Measurements from ENCODE around the gene BICC1. TPM values are rescaled to one million over a fixed set of nuclear protein-coding genes. Genes with fewer than 3 reads are reported as not detected.

BICC1 gene
- total RNA-seq, 6 donors from 2014 or later = 3.1 to 10.5 (median 3.9) TPM

- 75 to 79% methylated on average over 2 of the region's 2 CpGs for WGBS, 2 donors
- TF ChIP-seq POLR2A (IDR thresholded peaks at IDR 0.05) = no peak
- TF ChIP-seq EP300 (IDR thresholded peaks at IDR 0.05) = no peak
- TF ChIP-seq CTCF (IDR thresholded peaks at IDR 0.05) = no peak
- TF ChIP-seq POLR2AphosphoS5 (IDR thresholded peaks at IDR 0.05) = no peak
- no peaks in the 10 kb centered on the region for H3K4me1 ChIP-seq
Observed at GRCh38 chr10:58810751-58811150, 298.1 kb downstream of the BICC1 start.

GRCh38 chr10:58813573-58813972, 300.9 kb downstream of the BICC1 start:
- Histone ChIP-seq H3K9me3 (no peaks in the 10 kb centered on the region), H3K4me3 (no peak overlapping the region), H3K27ac (no peak overlapping the region), H3K27me3 (no peaks in the 10 kb centered on the region), H3K4me1 (peaks cover 0 to 6% (median 2%) of the 10 kb centered on the region in 4 donors), H3K36me3 (no peaks in the 10 kb centered on the region)
- DNase-seq (no peak), ATAC-seq (ENCODE audit: low FRiP score in 2 of 2) (no peak)
- 60 to 61% methylated on average over 8 of the region's 8 CpGs for WGBS, 2 donors
- TF ChIP-seq POLR2AphosphoS5 (IDR thresholded peaks at IDR 0.05) = no peak

More at GRCh38 chr10:58810751-58811150, 298.1 kb downstream of the BICC1 start:
- no peak overlapping the region for H3K27ac ChIP-seq
- H3K9me3 ChIP-seq = no peaks in the 10 kb centered on the region
- no peaks in the 10 kb centered on the region for H3K36me3 ChIP-seq
- no peak for DNase-seq
- no peak overlapping the region for H3K4me3 ChIP-seq
- no peak for ATAC-seq (ENCODE audit: low FRiP score in 2 of 2)
- no peaks in the 10 kb centered on the region for H3K27me3 ChIP-seq

DNA sequence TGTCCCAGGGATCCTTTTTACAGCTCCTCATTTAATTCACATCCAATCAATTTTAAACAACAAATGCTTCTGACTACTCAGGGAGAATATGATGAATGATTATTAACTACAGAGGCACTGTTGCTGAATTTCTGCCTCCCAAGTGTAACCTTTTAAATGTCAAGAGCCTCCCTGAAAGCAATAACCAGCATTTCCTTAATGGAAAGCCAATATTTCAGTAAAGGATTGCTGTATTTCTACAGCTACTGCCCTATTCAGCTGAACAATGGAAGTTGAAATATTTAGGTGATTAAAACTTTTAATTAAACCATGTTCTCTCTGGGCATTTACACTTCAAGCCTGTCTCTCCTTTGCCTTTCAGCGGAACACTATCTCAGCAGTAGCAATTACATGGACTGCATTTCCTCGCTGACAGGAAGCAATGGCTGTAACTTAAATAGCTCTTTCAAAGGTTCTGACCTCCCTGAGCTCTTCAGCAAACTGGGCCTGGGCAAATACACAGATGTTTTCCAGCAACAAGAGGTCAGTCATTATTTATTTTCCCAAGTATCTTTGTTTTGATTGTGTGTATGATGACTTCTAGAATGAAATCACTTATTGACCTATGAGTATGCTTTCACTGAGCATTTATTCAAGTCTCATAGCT, 304.7 kb downstream of the BICC1 start:
- ATAC-seq (ENCODE audit: low FRiP score in 2 of 2) (no peak), DNase-seq (no peak)
- no peaks in the 10 kb centered on the region for H3K36me3 ChIP-seq
- no peaks in the 10 kb centered on the region for H3K27me3 ChIP-seq
- 38 to 52% methylated on average over 2 of the region's 2 CpGs for WGBS, 2 donors
- no peak overlapping the region for H3K27ac ChIP-seq
- H3K9me3 ChIP-seq = no peaks in the 10 kb centered on the region
- TF ChIP-seq EP300 (IDR thresholded peaks at IDR 0.05) = no peak
- no peak for TF ChIP-seq POLR2AphosphoS5 (IDR thresholded peaks at IDR 0.05)
- no peak for TF ChIP-seq POLR2A (IDR thresholded peaks at IDR 0.05)
- TF ChIP-seq CTCF (IDR thresholded peaks at IDR 0.05) = no peak
- no peak overlapping the region for H3K4me3 ChIP-seq
- H3K4me1 ChIP-seq = peaks cover 0 to 9% (median 3%) of the 10 kb centered on the region in 4 donors

- no peak overlapping the region for H3K27ac ChIP-seq
- H3K4me3 ChIP-seq = no peak overlapping the region
- no peaks in the 10 kb centered on the region for H3K9me3 ChIP-seq
- DNase-seq (no peak), ATAC-seq (ENCODE audit: low FRiP score in 2 of 2) (no peak)
- H3K36me3 ChIP-seq = no peaks in the 10 kb centered on the region
- WGBS, 2 donors = 17 to 26% methylated on average over 1 of the region's 1 CpG
- peaks cover 0 to 9% (median 3%) of the 10 kb centered on the region in 4 donors for H3K4me1 ChIP-seq
- TF ChIP-seq POLR2A (IDR thresholded peaks at IDR 0.05) = no peak
- no peak for TF ChIP-seq POLR2AphosphoS5 (IDR thresholded peaks at IDR 0.05)
- TF ChIP-seq EP300 (IDR thresholded peaks at IDR 0.05) = no peak
- no peak for TF ChIP-seq CTCF (IDR thresholded peaks at IDR 0.05)
- no peaks in the 10 kb centered on the region for H3K27me3 ChIP-seq
Observed at GRCh38 chr10:58818900-58819299, 306.2 kb downstream of the BICC1 start.

GRCh38 chr10:58820386-58820785, 307.7 kb downstream of the BICC1 start:
- DNase-seq (no peak), ATAC-seq (ENCODE audit: low FRiP score in 2 of 2) (no peak)
- Histone ChIP-seq H3K36me3 (no peaks in the 10 kb centered on the region), H3K4me1 (peaks cover 0 to 9% (median 3%) of the 10 kb centered on the region in 4 donors), H3K27ac (no peak overlapping the region), H3K27me3 (no peaks in the 10 kb centered on the region), H3K9me3 (no peaks in the 10 kb centered on the region), H3K4me3 (no peak overlapping the region)
- TF ChIP-seq POLR2AphosphoS5 (IDR thresholded peaks at IDR 0.05) (no peak), POLR2A (IDR thresholded peaks at IDR 0.05) (no peak), EP300 (IDR thresholded peaks at IDR 0.05) (no peak), CTCF (IDR thresholded peaks at IDR 0.05) (no peak)
- 77 to 90% methylated on average over 1 of the region's 1 CpG for whole genome bisulfite sequencing, 2 donors

All from upper lobe of left lung (tissue), 6 donors.